Activated effector memory CD4-positive, alpha-beta T cell treated with anti-CD3 and anti-CD28 coated beads, Interleukin-2, amount 50 U/mL, for 16 hours (primary cell): Measurements from ENCODE around the gene OR8S1.

ENCODE experiments used
- DNase-seq: peaks from one replicate; pipeline ENCODE4 v3.0.0-alpha.2; 2020

OR8S1 gene

GRCh38 chr12:48557919-48558318 lies 32.5 kb downstream of the OR8S1 start:
- no peak for DNase-seq

GRCh38 chr12:48567731-48568130 lies 42.3 kb downstream of the OR8S1 start:
- no peak for DNase-seq

- no peak for DNase-seq
Observed at GRCh38 chr12:48569946-48570345, 44.5 kb downstream of the OR8S1 start, which contains the start of gene LALBA. Gene LALBA, minus strand, starts transcription at chr12:48570046. Its CDS starts 26 bp downstream, at chr12:48570020.

- DNase-seq, result no peak
Observed at GRCh38 chr12:48572326-48572725, 46.9 kb downstream of the OR8S1 start.
